Measurements from ENCODE around the gene LARP1.
A peak's percentile ranks its signal among the peaks of the same experiment; 100 is the strongest.

DNA sequence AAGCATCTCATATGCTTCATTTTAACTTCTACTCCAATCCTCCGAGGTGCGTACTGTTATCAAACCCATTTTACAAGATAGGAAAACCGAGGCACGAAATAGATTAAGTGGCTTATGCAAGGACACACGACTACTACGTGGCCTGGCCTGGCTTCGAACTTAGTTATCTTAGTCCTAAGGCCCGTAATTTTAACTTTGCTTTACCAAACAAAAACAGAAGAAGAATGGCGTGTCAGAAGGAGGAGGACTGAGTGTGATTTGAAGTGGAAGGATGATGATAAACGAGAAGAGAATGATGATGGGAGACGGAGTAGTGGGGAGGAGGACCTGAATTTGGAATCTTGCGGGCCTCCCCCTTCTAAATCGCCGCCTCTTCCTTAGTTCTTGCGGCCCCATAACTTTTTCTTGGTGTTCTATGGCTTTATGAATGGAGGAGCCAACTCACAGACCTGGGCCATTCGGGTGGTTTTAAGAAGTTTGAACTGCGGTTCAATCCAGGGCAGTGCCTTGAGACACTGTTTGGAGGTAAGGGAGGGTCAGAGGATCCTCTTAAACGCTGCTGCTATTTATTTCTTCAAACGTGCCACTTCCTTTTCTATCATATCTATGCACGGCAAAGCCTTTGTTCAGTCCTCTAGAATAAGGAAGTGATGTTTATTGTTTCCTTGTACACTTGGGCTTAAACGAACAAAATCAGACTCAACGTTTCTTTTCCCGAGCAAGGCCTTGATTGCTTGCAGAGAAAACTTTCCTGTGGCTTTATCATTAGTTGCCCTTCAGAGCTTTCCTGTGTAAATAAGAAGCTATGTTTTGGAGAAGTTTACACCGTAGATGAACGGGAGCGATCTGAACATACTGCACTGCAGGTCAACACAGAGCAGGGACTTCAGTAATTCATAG is 104.0 kb downstream of the LARP1 start:
- TF ChIP-seq, protein P1, sequence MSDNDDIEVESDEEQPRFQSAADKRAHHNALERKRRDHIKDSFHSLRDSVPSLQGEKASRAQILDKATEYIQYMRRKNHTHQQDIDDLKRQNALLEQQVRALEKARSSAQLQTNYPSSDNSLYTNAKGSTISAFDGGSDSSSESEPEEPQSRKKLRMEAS (IDR thresholded peaks at IDR 0.05; ENCODE audit: low read depth, low read length) = peak; percentile 11; the same call in 1 of the 2 replicates
- TF ChIP-seq, protein P2, sequence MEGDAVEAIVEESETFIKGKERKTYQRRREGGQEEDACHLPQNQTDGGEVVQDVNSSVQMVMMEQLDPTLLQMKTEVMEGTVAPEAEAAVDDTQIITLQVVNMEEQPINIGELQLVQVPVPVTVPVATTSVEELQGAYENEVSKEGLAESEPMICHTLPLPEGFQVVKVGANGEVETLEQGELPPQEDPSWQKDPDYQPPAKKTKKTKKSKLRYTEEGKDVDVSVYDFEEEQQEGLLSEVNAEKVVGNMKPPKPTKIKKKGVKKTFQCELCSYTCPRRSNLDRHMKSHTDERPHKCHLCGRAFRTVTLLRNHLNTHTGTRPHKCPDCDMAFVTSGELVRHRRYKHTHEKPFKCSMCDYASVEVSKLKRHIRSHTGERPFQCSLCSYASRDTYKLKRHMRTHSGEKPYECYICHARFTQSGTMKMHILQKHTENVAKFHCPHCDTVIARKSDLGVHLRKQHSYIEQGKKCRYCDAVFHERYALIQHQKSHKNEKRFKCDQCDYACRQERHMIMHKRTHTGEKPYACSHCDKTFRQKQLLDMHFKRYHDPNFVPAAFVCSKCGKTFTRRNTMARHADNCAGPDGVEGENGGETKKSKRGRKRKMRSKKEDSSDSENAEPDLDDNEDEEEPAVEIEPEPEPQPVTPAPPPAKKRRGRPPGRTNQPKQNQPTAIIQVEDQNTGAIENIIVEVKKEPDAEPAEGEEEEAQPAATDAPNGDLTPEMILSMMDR (IDR thresholded peaks at IDR 0.05; ENCODE audit: low read depth, low read length) = no peak

Data from NB4 (cell line).